Measurements from ENCODE around the gene MGRN1.
"Not testable (repeated sequence)": the region's sequence is repeated elsewhere in the genome, so short reads cannot be mapped to it uniquely, and the experiment has no call there.

MGRN1 gene

DNA sequence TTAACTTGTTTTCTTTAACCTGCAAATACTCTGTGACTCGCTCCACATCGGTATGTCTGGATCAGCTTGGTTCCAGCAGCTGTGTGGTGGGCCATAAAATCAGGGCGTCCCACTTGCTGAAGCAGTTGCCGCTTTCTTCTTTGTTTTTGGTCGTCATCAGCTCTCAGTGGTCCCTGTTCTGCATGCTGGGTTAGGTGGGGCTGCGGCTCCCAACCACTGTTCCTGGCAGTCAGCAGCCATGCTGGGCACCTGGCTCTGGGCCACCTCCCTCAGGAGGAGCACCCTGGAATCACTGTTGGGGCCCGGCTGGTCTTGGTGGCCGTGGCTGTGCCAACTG is 23.0 kb downstream of the MGRN1 start:
- no peak overlapping the region for H3K4me3 Mint-ChIP-seq
- no peaks in the 10 kb centered on the region for H3K9me3 Mint-ChIP-seq
- peaks cover 44% of the 10 kb centered on the region for H3K4me1 Mint-ChIP-seq (ENCODE audit: low read depth)
- H3K27ac Mint-ChIP-seq, result no peak overlapping the region
- intact Hi-C loops (cut with micrococcal nuclease), result no loop called here
- H3K36me3 Mint-ChIP-seq (ENCODE audit: low read depth), result peaks cover 87% of the 10 kb centered on the region
- no peaks in the 10 kb centered on the region for H3K27me3 Mint-ChIP-seq

DNA sequence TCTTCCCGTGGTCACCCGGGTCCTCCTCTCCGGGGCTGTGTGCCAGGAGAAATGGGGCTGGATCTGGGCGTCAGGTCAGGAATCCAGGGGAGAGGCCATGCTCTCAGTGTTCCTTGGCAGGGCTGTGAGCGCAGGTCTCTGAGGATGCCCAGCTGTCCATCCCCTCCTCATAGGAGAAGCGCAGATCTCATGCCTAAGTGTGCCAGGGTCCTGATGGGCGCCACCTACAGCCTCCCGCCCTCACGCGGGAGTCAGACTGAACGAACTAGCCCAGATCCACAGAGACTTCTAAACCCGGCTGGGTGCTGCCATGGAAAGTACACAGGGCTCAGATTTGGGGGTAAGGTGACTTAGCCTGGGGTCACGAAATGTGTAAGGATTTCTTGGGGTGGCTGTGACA is 24.3 kb downstream of the MGRN1 start:
- Mint-ChIP-seq H3K9me3 (no peaks in the 10 kb centered on the region), H3K36me3 (ENCODE audit: low read depth) (peaks cover 95% of the 10 kb centered on the region), H3K27me3 (no peaks in the 10 kb centered on the region), H3K4me1 (ENCODE audit: low read depth) (peaks cover 44% of the 10 kb centered on the region), H3K4me3 (no peak overlapping the region), H3K27ac (peak overlapping the region; percentile 57)
- intact Hi-C loops (cut with micrococcal nuclease), result no loop called here

DNA sequence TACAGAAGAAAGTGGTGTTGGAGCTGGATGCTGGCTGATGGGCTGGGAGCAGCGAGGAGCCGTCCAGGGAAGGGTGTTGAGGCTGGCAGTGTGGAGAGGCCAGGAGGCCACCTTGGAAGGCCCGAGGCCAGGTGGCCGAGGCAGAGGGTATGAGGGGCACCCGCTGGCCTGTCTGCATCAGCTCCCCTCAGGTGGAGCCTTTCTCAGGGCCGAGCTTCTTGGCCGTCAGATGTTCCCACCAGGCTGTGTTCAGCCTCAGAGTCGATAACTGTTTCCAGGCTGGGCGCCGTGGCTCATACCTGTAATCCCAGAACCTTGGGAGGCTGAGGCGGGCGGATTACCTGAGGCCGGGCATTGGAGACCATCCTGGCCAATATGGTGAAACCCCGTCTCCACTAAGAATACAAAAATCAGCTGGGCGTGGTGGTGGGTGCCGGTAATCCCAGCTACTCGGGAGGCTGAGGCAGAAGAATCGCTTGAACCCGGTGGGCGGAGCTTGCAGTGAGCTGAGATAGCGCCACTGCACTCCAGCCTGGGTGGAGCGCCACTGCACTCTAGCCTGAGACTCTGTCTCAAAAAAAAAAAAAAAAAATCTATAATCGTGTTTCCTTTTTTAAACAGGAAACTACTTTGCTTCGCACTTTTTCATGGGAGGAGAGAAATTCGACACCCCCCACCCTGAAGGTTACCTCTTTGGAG is 25.3 kb downstream of the MGRN1 start:
- H3K4me1 Mint-ChIP-seq (ENCODE audit: low read depth), result peaks cover 44% of the 10 kb centered on the region
- intact Hi-C loops (cut with micrococcal nuclease), result no loop called here
- H3K27ac Mint-ChIP-seq, result peak overlapping the region; percentile 80
- no peaks in the 10 kb centered on the region for H3K9me3 Mint-ChIP-seq
- no peaks in the 10 kb centered on the region for H3K27me3 Mint-ChIP-seq
- peaks cover 96% of the 10 kb centered on the region for H3K36me3 Mint-ChIP-seq (ENCODE audit: low read depth)
- H3K4me3 Mint-ChIP-seq, result no peak overlapping the region

DNA sequence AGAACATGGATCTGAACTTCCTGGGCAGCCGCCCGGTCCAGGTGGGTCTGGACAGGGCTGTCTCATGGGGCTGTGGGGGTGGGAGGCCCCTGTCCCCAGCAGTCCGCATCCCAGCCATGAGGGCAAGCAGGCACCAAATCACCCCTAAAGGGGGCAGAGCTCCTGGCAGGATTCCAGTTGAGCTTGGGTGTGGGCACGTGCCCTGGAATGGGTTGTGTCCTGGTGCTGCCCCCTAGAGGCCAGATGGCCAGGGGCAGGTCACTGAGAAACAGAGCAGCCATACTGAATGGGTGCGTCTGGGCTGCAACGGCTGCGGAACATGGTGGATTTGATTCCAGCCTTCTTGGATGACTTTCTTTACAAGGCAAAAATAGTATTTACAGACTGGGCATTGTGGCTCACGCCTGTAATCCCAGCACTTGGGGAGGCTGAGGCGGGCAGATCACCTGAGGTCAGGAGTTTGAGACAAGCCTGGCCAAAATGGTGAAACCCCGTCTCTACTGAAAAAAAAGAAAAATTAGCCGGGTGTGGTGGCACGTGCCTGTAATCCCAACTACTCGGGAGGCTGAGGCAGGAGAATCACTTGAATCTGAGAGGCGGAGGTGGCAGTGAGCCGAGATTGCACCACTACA is 25.9 kb downstream of the MGRN1 start:
- Mint-ChIP-seq H3K4me1 (ENCODE audit: low read depth) (peaks cover 39% of the 10 kb centered on the region), H3K27ac (peak overlapping the region; percentile 80), H3K36me3 (ENCODE audit: low read depth) (peaks cover 96% of the 10 kb centered on the region)
- intact Hi-C loops (cut with micrococcal nuclease); H3K9me3 Mint-ChIP-seq; H3K4me3 Mint-ChIP-seq; H3K27me3 Mint-ChIP-seq: not testable (repeated sequence)

DNA sequence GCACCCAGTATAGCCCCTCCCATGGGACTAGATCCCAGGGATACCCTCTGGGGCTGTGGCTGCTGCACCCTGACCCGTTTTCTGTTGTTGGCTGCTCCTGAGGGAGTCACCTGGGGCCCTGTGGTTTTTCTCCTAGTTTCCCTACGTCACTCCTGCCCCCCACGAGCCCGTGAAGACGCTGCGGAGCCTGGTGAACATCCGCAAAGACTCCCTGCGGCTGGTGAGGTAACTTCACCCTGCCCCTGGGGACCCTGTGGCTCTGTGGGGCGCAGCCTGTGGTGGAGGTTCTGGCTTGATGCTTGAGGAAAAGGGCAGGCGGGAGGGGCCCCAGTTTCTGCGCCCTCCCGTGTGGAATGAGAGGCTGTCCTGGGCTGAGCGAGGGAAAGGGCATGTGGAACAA is 27.2 kb downstream of the MGRN1 start:
- H3K27ac Mint-ChIP-seq, result no peak overlapping the region
- H3K4me3 Mint-ChIP-seq, result no peak overlapping the region
- peaks cover 35% of the 10 kb centered on the region for H3K4me1 Mint-ChIP-seq (ENCODE audit: low read depth)
- H3K36me3 Mint-ChIP-seq (ENCODE audit: low read depth), result peaks cover 96% of the 10 kb centered on the region
- no peaks in the 10 kb centered on the region for H3K9me3 Mint-ChIP-seq
- no peaks in the 10 kb centered on the region for H3K27me3 Mint-ChIP-seq
- intact Hi-C loops (cut with micrococcal nuclease), result no loop called here

DNA sequence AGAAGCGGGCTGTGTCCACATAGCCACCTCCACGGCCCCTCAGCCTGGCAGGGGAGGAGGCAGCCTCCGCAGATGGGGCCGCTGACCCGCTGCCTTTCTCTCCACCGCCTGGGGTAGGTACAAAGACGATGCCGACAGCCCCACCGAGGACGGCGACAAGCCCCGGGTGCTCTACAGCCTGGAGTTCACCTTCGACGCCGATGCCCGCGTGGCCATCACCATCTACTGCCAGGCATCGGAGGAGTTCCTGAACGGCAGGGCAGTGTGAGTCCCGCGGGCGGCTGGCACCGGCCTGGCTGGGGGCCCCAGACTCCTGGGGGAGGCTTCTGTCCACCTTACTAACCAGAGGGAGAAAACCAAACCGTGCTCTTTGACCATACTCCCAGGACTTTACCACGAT is 27.9 kb downstream of the MGRN1 start:
- H3K27me3 Mint-ChIP-seq, result no peaks in the 10 kb centered on the region
- peaks cover 96% of the 10 kb centered on the region for H3K36me3 Mint-ChIP-seq (ENCODE audit: low read depth)
- no peak overlapping the region for H3K27ac Mint-ChIP-seq
- H3K4me3 Mint-ChIP-seq, result no peak overlapping the region
- H3K4me1 Mint-ChIP-seq (ENCODE audit: low read depth), result peaks cover 30% of the 10 kb centered on the region
- intact Hi-C loops (cut with micrococcal nuclease), result no loop called here
- H3K9me3 Mint-ChIP-seq, result no peaks in the 10 kb centered on the region

DNA sequence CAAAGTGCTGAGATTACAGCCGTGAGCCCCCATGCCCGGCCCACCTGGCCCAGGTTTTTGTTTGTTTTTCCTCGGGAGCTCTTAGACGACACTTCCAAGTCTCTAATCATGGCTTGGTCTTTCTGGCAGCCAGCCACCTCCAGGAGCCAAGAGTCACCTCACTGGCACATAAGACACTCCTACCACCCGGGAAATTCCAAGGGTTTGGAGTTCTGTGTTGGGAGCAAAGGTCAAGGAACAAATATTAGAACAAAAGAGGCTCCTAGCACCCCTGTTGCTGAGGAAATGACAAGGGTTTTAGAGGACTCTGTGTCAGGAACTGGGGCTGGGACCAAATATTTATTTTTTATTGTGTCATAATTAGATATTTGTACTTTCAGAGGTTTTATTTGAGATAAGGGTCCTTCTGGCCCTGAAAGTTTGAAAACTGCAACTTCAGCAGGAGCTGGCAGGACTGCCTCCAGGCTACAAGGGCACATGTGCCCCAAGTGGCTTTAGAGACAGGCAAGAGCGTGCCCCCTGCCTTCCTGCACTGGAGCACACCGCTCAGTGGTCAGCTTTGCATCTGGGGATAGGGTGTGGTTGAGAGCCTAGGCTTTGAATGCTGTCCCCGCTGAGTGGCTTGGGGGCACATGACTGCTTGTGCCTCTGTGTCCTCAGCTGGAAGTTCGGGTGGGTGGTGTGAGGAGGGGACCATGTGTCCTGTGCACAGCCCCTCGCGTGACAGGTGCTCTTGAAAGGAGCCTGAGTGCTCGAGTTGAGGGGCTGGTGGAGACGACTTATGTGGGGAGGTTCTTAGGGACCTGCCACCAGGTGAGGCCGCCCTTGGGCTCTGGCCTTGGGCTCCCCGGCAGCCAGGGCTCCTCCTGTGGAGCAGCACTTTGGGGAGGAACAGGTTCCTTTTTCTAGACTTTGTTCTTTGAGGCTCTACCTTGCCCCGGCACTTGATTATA is 29.7 kb downstream of the MGRN1 start:
- Mint-ChIP-seq H3K27ac (no peak overlapping the region), H3K27me3 (no peaks in the 10 kb centered on the region), H3K4me3 (no peak overlapping the region), H3K9me3 (no peaks in the 10 kb centered on the region), H3K36me3 (ENCODE audit: low read depth) (peaks cover 100% of the 10 kb centered on the region), H3K4me1 (ENCODE audit: low read depth) (peaks cover 30% of the 10 kb centered on the region)
- intact Hi-C loops (cut with micrococcal nuclease), result no loop called here

DNA sequence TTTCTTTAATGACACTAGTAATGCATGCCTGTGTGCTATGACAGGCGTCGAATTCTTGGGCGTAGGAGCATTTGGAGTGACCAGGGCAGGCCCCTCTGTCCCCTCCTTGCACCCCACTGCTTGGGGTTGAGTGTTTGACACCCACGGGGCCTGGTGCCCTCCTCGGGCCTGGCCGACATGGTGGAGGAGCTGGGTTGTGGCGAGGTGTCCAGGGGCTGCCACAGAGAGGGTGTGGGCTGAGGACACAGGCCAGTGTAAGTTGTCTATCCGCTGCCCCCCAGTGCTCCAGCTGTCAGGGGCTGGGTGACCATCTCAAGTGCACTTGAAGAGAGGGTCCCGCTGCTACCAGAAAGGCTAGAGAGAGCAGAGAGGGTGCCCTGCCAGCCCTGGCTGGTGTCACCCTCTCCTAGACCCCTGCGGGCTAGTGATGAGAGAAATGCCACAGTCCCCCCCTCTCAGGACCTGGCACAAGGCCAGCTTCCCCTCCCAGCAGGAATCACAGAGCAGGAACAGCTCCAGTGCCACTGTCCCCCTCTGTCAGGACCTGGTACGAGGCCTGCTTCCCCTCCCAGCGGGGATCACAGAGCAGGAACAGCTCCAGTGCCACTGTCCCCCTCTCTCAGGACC is 30.5 kb downstream of the MGRN1 start:
- intact Hi-C loops (cut with micrococcal nuclease), result no loop called here
- no peaks in the 10 kb centered on the region for H3K27me3 Mint-ChIP-seq
- no peaks in the 10 kb centered on the region for H3K9me3 Mint-ChIP-seq
- H3K27ac Mint-ChIP-seq, result no peak overlapping the region
- peaks cover 30% of the 10 kb centered on the region for H3K4me1 Mint-ChIP-seq (ENCODE audit: low read depth)
- peaks cover 100% of the 10 kb centered on the region for H3K36me3 Mint-ChIP-seq (ENCODE audit: low read depth)
- no peak overlapping the region for H3K4me3 Mint-ChIP-seq

DNA sequence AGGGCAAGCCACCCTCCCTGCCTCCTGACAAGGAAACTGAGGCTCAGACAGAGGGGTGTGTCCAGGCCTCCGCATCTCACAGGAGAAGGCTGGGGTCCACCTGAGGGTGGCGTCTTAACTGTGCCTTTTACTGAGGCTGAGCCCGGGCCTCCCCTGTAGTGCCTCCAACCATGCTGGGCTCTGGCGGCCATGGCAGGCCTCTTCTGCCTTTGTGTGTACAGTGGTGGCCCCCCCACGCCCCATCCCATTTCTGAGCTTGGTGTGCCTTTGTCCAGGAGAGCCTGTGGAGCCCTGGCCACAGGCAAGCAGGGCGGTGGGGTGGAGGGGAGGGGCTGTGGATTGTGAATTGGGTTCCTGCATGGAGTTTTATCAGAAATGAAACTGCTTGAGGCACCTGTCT is 31.2 kb downstream of the MGRN1 start:
- intact Hi-C loops (cut with micrococcal nuclease), result no loop called here
- no peak overlapping the region for H3K4me3 Mint-ChIP-seq
- no peaks in the 10 kb centered on the region for H3K9me3 Mint-ChIP-seq
- H3K27me3 Mint-ChIP-seq, result no peaks in the 10 kb centered on the region
- peaks cover 100% of the 10 kb centered on the region for H3K36me3 Mint-ChIP-seq (ENCODE audit: low read depth)
- H3K27ac Mint-ChIP-seq, result no peak overlapping the region
- H3K4me1 Mint-ChIP-seq (ENCODE audit: low read depth), result peaks cover 30% of the 10 kb centered on the region

DNA sequence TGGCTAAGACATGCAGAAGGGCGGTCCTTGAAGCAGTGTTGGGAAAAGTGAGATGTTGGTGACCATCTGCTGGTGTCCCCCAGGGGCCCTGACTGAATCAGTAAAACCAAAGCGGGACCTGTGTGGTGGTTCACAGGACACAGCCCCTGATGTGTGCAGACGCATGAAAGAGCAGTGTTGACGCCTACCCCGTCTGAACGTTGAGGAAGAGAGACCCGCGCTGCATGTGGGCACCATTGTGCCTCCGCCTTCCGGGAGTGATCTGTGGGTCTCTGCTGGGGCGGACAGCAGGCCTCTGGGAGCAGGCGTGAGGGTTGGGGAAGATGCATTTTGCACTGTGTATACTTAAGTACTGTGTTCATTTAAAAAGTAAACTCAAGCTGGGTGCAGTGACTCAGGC is 31.6 kb downstream of the MGRN1 start:
- no peaks in the 10 kb centered on the region for H3K27me3 Mint-ChIP-seq
- peaks cover 100% of the 10 kb centered on the region for H3K36me3 Mint-ChIP-seq (ENCODE audit: low read depth)

DNA sequence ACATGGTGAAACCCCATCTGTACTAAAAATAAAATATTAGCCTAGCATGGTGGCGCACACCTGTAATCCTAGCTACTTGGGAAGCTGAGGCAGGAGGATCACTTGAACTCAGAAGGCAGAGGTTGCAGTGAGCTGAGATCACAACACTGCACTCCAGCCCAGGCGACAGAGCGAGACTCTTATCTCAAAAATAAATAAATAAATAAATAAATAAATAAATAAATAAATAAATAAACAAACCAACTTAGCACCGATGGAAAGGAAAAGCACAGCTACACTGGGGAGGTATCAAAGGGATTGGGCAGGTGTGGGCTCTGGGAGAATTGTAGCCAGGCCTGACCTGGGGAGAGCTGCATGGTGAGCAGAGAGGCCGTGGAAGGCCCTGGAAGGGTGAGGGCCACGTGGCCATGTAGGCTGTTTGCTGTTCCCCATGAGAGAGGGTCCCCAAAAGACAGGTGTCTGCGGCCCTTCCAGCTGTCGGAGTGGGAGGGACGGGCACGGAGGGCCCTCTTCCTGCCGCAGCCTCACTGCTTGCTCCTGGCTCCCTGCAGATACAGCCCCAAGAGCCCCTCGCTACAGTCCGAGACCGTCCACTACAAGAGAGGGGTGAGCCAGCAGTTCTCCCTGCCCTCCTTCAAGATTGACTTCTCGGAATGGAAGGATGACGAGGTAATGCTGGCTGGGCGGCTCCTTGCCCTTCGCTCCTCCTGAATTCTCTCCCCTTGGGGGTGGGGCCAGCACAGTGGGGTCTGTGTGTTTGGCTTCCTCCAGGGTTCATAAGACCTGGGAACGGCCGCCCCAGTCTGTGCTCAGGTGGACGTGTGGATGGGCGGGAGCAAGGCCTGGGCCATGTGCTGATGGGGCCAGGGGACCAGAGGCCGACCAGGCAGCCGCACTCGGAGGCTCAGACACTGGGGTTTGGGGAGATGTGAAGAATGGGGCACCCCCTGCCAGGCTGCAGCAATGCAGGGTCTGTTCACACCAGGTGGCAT is 32.4 kb downstream of the MGRN1 start:
- no peaks in the 10 kb centered on the region for H3K27me3 Mint-ChIP-seq
- no peak overlapping the region for H3K4me3 Mint-ChIP-seq
- H3K27ac Mint-ChIP-seq, result no peak overlapping the region
- peaks cover 100% of the 10 kb centered on the region for H3K36me3 Mint-ChIP-seq (ENCODE audit: low read depth)
- H3K4me1 Mint-ChIP-seq (ENCODE audit: low read depth), result peaks cover 36% of the 10 kb centered on the region
- no peaks in the 10 kb centered on the region for H3K9me3 Mint-ChIP-seq
- intact Hi-C loops (cut with micrococcal nuclease), result no loop called here

More for the DNA sequence above, 31.6 kb downstream of the MGRN1 start:
- Mint-ChIP-seq H3K4me3 (no peak overlapping the region), H3K4me1 (ENCODE audit: low read depth) (peaks cover 31% of the 10 kb centered on the region), H3K9me3 (no peaks in the 10 kb centered on the region), H3K27ac (no peak overlapping the region)
- intact Hi-C loops (cut with micrococcal nuclease), result no loop called here

DNA sequence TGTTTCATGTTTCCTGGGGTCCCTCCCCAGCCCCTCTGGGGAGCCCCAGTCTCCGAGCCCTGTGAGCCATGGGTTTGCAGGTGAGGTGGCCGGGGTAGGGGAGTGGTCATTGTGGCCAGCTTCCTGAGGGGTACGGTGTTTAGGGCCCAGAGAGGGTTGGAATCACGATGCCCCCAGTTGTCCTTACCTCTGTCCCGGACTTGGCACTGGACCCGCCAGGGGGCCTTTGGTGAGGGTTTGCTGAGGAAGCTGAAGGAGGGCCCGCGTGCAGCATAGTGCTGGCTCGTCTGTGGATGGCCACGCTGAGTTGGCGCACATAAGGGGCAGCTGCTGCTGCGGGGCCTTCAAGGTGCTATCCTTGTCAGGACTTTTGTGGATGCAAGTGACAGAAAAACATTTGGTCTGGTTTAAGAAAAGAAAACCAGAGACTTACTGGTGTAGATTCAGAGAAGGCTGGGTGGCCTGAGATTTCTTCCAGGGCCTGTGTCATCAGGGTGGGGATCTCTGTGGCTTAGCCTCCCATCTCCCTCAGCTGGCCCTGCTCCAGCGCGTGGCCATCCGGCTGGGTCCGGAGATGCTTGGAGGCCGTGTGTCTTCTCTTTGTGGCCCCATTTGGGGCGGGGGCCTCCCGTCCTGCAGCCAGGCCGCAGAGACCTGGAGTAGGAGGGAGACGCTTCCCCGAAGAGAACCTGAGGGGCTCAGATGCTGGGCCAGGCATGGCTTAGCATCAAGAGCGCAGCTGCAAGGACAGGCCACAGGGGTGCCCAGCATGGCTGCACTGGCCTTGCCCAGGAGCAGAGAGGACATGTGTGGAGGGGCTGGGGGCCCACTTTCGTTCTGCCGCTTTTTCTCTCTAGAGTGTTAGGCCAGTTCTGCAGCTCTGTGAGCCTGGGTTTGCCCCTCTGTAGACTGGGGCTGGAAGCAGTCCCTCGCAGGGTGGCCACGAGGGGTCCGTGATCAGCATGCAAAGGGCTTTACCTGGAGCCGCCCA is 35.0 kb downstream of the MGRN1 start:
- no peak overlapping the region for H3K4me3 Mint-ChIP-seq
- H3K4me1 Mint-ChIP-seq (ENCODE audit: low read depth), result peaks cover 63% of the 10 kb centered on the region
- H3K9me3 Mint-ChIP-seq, result no peaks in the 10 kb centered on the region
- peak overlapping the region; percentile 93 for H3K27ac Mint-ChIP-seq
- no peaks in the 10 kb centered on the region for H3K27me3 Mint-ChIP-seq
- H3K36me3 Mint-ChIP-seq (ENCODE audit: low read depth), result peaks cover 99% of the 10 kb centered on the region
- intact Hi-C loops (cut with micrococcal nuclease), result loop anchor here (5.0 to 10.0 kb wide), 2 partner anchors 32 to 145 kb away; no protein-coding TSS in a partner anchor

Data from dendritic cell treated with granulocyte-macrophage colony-stimulating factor and Interleukin-4, amounts not matched to agents 40 ng/mL and 50 ng/mL, for 4 days (primary cell).